NCI-H2107 treated with DMSO at 0.1 percent for 48 hours (cell line): ENCODE measurements around the gene MBD2.
"Not testable (repeated sequence)": the region's sequence is repeated elsewhere in the genome, so short reads cannot be mapped to it uniquely, and the experiment has no call there.

Source experiments
- DNase-seq: peaks from one replicate; lab custom pipeline; 2025; ENCODE audit not compliant: unreplicated experiment; lab: John Stamatoyannopoulos, UW

The MBD2 gene

GRCh38 chr18:54238173-54238936 is 13.9 kb upstream of the MBD2 start:
- no peak for DNase-seq

GRCh38 chr18:54235871-54236270 is 11.4 kb upstream of the MBD2 start:
- no peak for DNase-seq

GRCh38 chr18:54233747-54234146 is 9.3 kb upstream of the MBD2 start:
- no peak for DNase-seq

- DNase-seq, result no peak
Measured at GRCh38 chr18:54233228-54233625, 8.8 kb upstream of the MBD2 start.

GRCh38 chr18:54232485-54233227 is 8.2 kb upstream of the MBD2 start:
- no peak for DNase-seq

- no peak for DNase-seq
Measured at GRCh38 chr18:54229421-54230059, 5.1 kb upstream of the MBD2 start.

GRCh38 chr18:54228364-54228763 is 3.9 kb upstream of the MBD2 start:
- DNase-seq, result no peak

- peak; percentile 69 for DNase-seq
Measured at GRCh38 chr18:54223568-54224241, 764 bp downstream of the MBD2 start.

- peak; percentile 68 for DNase-seq
Measured at GRCh38 chr18:54222922-54223567, 1.4 kb downstream of the MBD2 start.

GRCh38 chr18:54220406-54220805 is 4.1 kb downstream of the MBD2 start:
- DNase-seq, result no peak

GRCh38 chr18:54218803-54219202 is 5.7 kb downstream of the MBD2 start:
- DNase-seq, result not testable (repeated sequence)

- DNase-seq, result no peak
Measured at GRCh38 chr18:54218299-54218698, 6.2 kb downstream of the MBD2 start.

GRCh38 chr18:54217624-54218023 is 6.8 kb downstream of the MBD2 start:
- DNase-seq, result no peak

GRCh38 chr18:54215069-54215468 is 9.4 kb downstream of the MBD2 start:
- no peak for DNase-seq

- DNase-seq, result no peak
Measured at GRCh38 chr18:54210463-54210862, 14.0 kb downstream of the MBD2 start.

GRCh38 chr18:54209471-54210180 is 14.8 kb downstream of the MBD2 start:
- DNase-seq, result no peak

- no peak for DNase-seq
Measured at GRCh38 chr18:54206447-54206846, 18.0 kb downstream of the MBD2 start.

- no peak for DNase-seq
Measured at GRCh38 chr18:54205959-54206358, 18.5 kb downstream of the MBD2 start.

- not testable (repeated sequence) for DNase-seq
Measured at GRCh38 chr18:54205448-54205847, 19.0 kb downstream of the MBD2 start.

- DNase-seq, result no peak
Measured at GRCh38 chr18:54204883-54205282, 19.6 kb downstream of the MBD2 start.
